ENCODE data around the gene C1QTNF9B.

GRCh38 chr13:23946900-23947299 is 49.6 kb upstream of the C1QTNF9B start:
- TF ChIP-seq, protein P1, sequence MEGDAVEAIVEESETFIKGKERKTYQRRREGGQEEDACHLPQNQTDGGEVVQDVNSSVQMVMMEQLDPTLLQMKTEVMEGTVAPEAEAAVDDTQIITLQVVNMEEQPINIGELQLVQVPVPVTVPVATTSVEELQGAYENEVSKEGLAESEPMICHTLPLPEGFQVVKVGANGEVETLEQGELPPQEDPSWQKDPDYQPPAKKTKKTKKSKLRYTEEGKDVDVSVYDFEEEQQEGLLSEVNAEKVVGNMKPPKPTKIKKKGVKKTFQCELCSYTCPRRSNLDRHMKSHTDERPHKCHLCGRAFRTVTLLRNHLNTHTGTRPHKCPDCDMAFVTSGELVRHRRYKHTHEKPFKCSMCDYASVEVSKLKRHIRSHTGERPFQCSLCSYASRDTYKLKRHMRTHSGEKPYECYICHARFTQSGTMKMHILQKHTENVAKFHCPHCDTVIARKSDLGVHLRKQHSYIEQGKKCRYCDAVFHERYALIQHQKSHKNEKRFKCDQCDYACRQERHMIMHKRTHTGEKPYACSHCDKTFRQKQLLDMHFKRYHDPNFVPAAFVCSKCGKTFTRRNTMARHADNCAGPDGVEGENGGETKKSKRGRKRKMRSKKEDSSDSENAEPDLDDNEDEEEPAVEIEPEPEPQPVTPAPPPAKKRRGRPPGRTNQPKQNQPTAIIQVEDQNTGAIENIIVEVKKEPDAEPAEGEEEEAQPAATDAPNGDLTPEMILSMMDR (IDR thresholded peaks at IDR 0.05 in 8 of 11, conservative IDR thresholded peaks at IDR 0.05 in 3 of 11), result no peak
- no peak for TF ChIP-seq POLR2A (IDR thresholded peaks at IDR 0.05)
